Measurements from ENCODE around the gene SLC6A11.

GRCh38 chr3:10940106-10940505 is 124.1 kb downstream of the SLC6A11 start:
- TF ChIP-seq IRF1 (CRISPR knock-in tag; IDR thresholded peaks at IDR 0.05; ENCODE audit: borderline replicate concordance) (no peak), POLR2A (conservative IDR thresholded peaks at IDR 0.05) (no peak), RFX1 (IDR thresholded peaks at IDR 0.05) (no peak), MYC (IDR thresholded peaks at IDR 0.05; ENCODE audit: low read depth, low read length) (no peak), MYC (CRISPR knock-in tag; IDR thresholded peaks at IDR 0.05; ENCODE audit: borderline replicate concordance, low read depth) (no peak), ARID2 (IDR thresholded peaks at IDR 0.05) (no peak), ARHGAP35 (IDR thresholded peaks at IDR 0.05; ENCODE audit: partially characterized antibody) (no peak), DPF2 (IDR thresholded peaks at IDR 0.05) (no peak), ZNF239 (CRISPR knock-in tag; IDR thresholded peaks at IDR 0.05) (no peak), ZBTB17 (CRISPR knock-in tag; IDR thresholded peaks at IDR 0.05) (no peak), ERF (CRISPR knock-in tag; IDR thresholded peaks at IDR 0.05) (no peak)

All from K562 (cell line).